Measurements from ENCODE around the gene ALDH1A1. TPM values are rescaled to one million over a fixed set of nuclear protein-coding genes. Genes with fewer than 3 reads are reported as not detected.

Gene ALDH1A1
- not detected in 2 replicates for total RNA-seq (2014; rRNA removed; shearing (Covaris generic))

- no peak within 1 kb of the TSS for H3K27ac ChIP-seq
- no peak for DNase-seq (ENCODE audit: low read depth in 1 of 2, low spot score in 2 of 2)
- peaks cover 8% of the 10 kb centered on the region; the same call in 1 of the 2 replicates for H3K27me3 ChIP-seq (replicated peaks)
- no peak within 1 kb of the TSS for H3K4me3 ChIP-seq
- no peaks in the 10 kb centered on the region for H3K9me3 ChIP-seq (replicated peaks)
- H3K36me3 ChIP-seq: no peaks in the 10 kb centered on the region
- no peaks in the 10 kb centered on the region for H3K4me1 ChIP-seq (replicated peaks)
These were observed at the start of gene ALDH1A1 for GRCh38 chr9:72952914-72953313. ALDH1A1 (minus strand) TSS chr9:72953053; CDS start chr9:72953000, 53 bp downstream.

- no peaks in the 10 kb centered on the region for H3K4me1 ChIP-seq (replicated peaks)
- no peak overlapping the region for H3K27ac ChIP-seq
- H3K27me3 ChIP-seq (replicated peaks): no peaks in the 10 kb centered on the region
- H3K4me3 ChIP-seq: no peak overlapping the region
- DNase-seq (ENCODE audit: low read depth in 1 of 2, low spot score in 2 of 2): no peak
- H3K36me3 ChIP-seq: no peaks in the 10 kb centered on the region
- H3K9me3 ChIP-seq (replicated peaks): no peaks in the 10 kb centered on the region
These were observed 49.0 kb upstream of the ALDH1A1 start for GRCh38 chr9:73001860-73002259.

GRCh38 chr9:72998363-72998762, 45.5 kb upstream of the ALDH1A1 start:
- Histone ChIP-seq H3K4me3 (no peak overlapping the region), H3K4me1 (replicated peaks) (no peaks in the 10 kb centered on the region), H3K36me3 (no peaks in the 10 kb centered on the region), H3K27me3 (replicated peaks) (no peaks in the 10 kb centered on the region), H3K9me3 (replicated peaks) (no peaks in the 10 kb centered on the region), H3K27ac (no peak overlapping the region)
- DNase-seq (ENCODE audit: low read depth in 1 of 2, low spot score in 2 of 2): no peak

GRCh38 chr9:72997387-72997995, 44.6 kb upstream of the ALDH1A1 start:
- DNase-seq (ENCODE audit: low read depth in 1 of 2, low spot score in 2 of 2): no peak
- no peaks in the 10 kb centered on the region for H3K4me1 ChIP-seq (replicated peaks)
- no peak overlapping the region for H3K4me3 ChIP-seq
- H3K27ac ChIP-seq: no peak overlapping the region
- no peaks in the 10 kb centered on the region for H3K36me3 ChIP-seq
- H3K27me3 ChIP-seq (replicated peaks): no peaks in the 10 kb centered on the region
- H3K9me3 ChIP-seq (replicated peaks): no peaks in the 10 kb centered on the region

GRCh38 chr9:72996684-72997314, 43.9 kb upstream of the ALDH1A1 start:
- no peaks in the 10 kb centered on the region for H3K27me3 ChIP-seq (replicated peaks)
- no peaks in the 10 kb centered on the region for H3K9me3 ChIP-seq (replicated peaks)
- no peak for DNase-seq (ENCODE audit: low read depth in 1 of 2, low spot score in 2 of 2)
- no peaks in the 10 kb centered on the region for H3K36me3 ChIP-seq
- no peak overlapping the region for H3K4me3 ChIP-seq
- no peaks in the 10 kb centered on the region for H3K4me1 ChIP-seq (replicated peaks)
- H3K27ac ChIP-seq: no peak overlapping the region

GRCh38 chr9:72996114-72996513, 43.3 kb upstream of the ALDH1A1 start:
- Histone ChIP-seq H3K27me3 (replicated peaks) (no peaks in the 10 kb centered on the region), H3K4me3 (no peak overlapping the region), H3K4me1 (replicated peaks) (no peaks in the 10 kb centered on the region), H3K27ac (no peak overlapping the region), H3K36me3 (no peaks in the 10 kb centered on the region), H3K9me3 (replicated peaks) (no peaks in the 10 kb centered on the region)
- DNase-seq (ENCODE audit: low read depth in 1 of 2, low spot score in 2 of 2): no peak

- no peaks in the 10 kb centered on the region for H3K4me1 ChIP-seq (replicated peaks)
- DNase-seq (ENCODE audit: low read depth in 1 of 2, low spot score in 2 of 2): no peak
- no peaks in the 10 kb centered on the region for H3K9me3 ChIP-seq (replicated peaks)
- H3K27me3 ChIP-seq (replicated peaks): no peaks in the 10 kb centered on the region
- H3K36me3 ChIP-seq: no peaks in the 10 kb centered on the region
- H3K27ac ChIP-seq: no peak overlapping the region
- H3K4me3 ChIP-seq: no peak overlapping the region
These were observed 42.5 kb upstream of the ALDH1A1 start for GRCh38 chr9:72995131-72996024.

- DNase-seq (ENCODE audit: low read depth in 1 of 2, low spot score in 2 of 2): no peak
- H3K27me3 ChIP-seq (replicated peaks): no peaks in the 10 kb centered on the region
These were observed 38.9 kb upstream of the ALDH1A1 start for GRCh38 chr9:72991772-72992171.

GRCh38 chr9:72990397-72991182, 37.7 kb upstream of the ALDH1A1 start:
- H3K9me3 ChIP-seq (replicated peaks): no peaks in the 10 kb centered on the region

More at GRCh38 chr9:72991772-72992171, 38.9 kb upstream of the ALDH1A1 start:
- no peak overlapping the region for H3K4me3 ChIP-seq
- 0 out of 2 replicates have a peak, but pooled peaks cover 3% of the 10 kb centered on the region for H3K4me1 ChIP-seq (replicated peaks)
- no peaks in the 10 kb centered on the region for H3K36me3 ChIP-seq
- H3K9me3 ChIP-seq (replicated peaks): no peaks in the 10 kb centered on the region
- no peak overlapping the region for H3K27ac ChIP-seq

GRCh38 chr9:72986522-72987116, 33.8 kb upstream of the ALDH1A1 start:
- 0 out of 2 replicates have a peak, but pooled peaks cover 3% of the 10 kb centered on the region for H3K4me1 ChIP-seq (replicated peaks)
- H3K36me3 ChIP-seq: no peaks in the 10 kb centered on the region
- H3K27me3 ChIP-seq (replicated peaks): no peaks in the 10 kb centered on the region
- no peak for DNase-seq (ENCODE audit: low read depth in 1 of 2, low spot score in 2 of 2)
- H3K9me3 ChIP-seq (replicated peaks): no peaks in the 10 kb centered on the region; the same call in 1 of the 2 replicates
- H3K4me3 ChIP-seq: no peak overlapping the region
- H3K27ac ChIP-seq: no peak overlapping the region

More at GRCh38 chr9:72990397-72991182, 37.7 kb upstream of the ALDH1A1 start:
- no peak for DNase-seq (ENCODE audit: low read depth in 1 of 2, low spot score in 2 of 2)
- Histone ChIP-seq H3K27ac (no peak overlapping the region), H3K4me1 (replicated peaks) (0 out of 2 replicates have a peak, but pooled peaks cover 3% of the 10 kb centered on the region), H3K4me3 (no peak overlapping the region), H3K27me3 (replicated peaks) (no peaks in the 10 kb centered on the region), H3K36me3 (no peaks in the 10 kb centered on the region)

- H3K36me3 ChIP-seq: no peaks in the 10 kb centered on the region
- H3K27me3 ChIP-seq (replicated peaks): no peaks in the 10 kb centered on the region
- no peak overlapping the region for H3K27ac ChIP-seq
- H3K4me3 ChIP-seq: no peak overlapping the region
- H3K4me1 ChIP-seq (replicated peaks): 0 out of 2 replicates have a peak, but pooled peaks cover 3% of the 10 kb centered on the region
- H3K9me3 ChIP-seq (replicated peaks): no peaks in the 10 kb centered on the region; the same call in 1 of the 2 replicates
- DNase-seq (ENCODE audit: low read depth in 1 of 2, low spot score in 2 of 2): no peak
These were observed 32.9 kb upstream of the ALDH1A1 start for GRCh38 chr9:72985746-72986145.

GRCh38 chr9:72984991-72985390, 32.1 kb upstream of the ALDH1A1 start:
- H3K27ac ChIP-seq: no peak overlapping the region
- H3K4me3 ChIP-seq: no peak overlapping the region
- no peak for DNase-seq (ENCODE audit: low read depth in 1 of 2, low spot score in 2 of 2)

More at GRCh38 chr9:72984991-72985390, 32.1 kb upstream of the ALDH1A1 start:
- no peaks in the 10 kb centered on the region; the same call in 1 of the 2 replicates for H3K9me3 ChIP-seq (replicated peaks)
- H3K36me3 ChIP-seq: no peaks in the 10 kb centered on the region
- 0 out of 2 replicates have a peak, but pooled peaks cover 3% of the 10 kb centered on the region for H3K4me1 ChIP-seq (replicated peaks)
- H3K27me3 ChIP-seq (replicated peaks): no peaks in the 10 kb centered on the region

Data from SJSA1 (cell line).